ENCODE results near the gene GFRA1. TPM values are rescaled to one million over a fixed set of nuclear protein-coding genes. Genes with fewer than 3 reads are reported as not detected.

Gene GFRA1
- polyA plus RNA-seq, 3 donors, result not detected

- Mint-ChIP-seq H3K9me3 (peaks cover 0 to 5% (median 1%) of the 10 kb centered on the region in 7 donors), H3K27me3 (ENCODE audit: low read depth in 3 of 3) (peaks cover 0 to 3% (median 2%) of the 10 kb centered on the region in 3 donors), H3K36me3 (no peaks in the 10 kb centered on the region), H3K4me1 (no peaks in the 10 kb centered on the region), H3K27ac (no peak overlapping the region), H3K4me3 (no peak overlapping the region)
- 80% methylated on average over 1 of the region's 8 CpGs for WGBS (ENCODE audit: insufficient coverage)
- intact Hi-C loops (cut with micrococcal nuclease), result no loop called here
- Histone ChIP-seq H3K9ac (ENCODE audit: insufficient read depth, low read length, poor library complexity, severe bottlenecking) (no peak overlapping the region), H4K20me1 (ENCODE audit: insufficient read depth, low read length) (no peaks in the 10 kb centered on the region), H3K36me3 (replicated peaks in 1 of 2; ENCODE audit: control insufficient read depth in 1 of 2, insufficient read depth in 2 of 2, low read length in 2 of 2) (no peaks in the 10 kb centered on the region), H3K27me3 (ENCODE audit: control insufficient read depth in 2 of 2, insufficient read depth in 2 of 2, low read length in 2 of 2) (no peaks in the 10 kb centered on the region), H3K4me2 (replicated peaks; ENCODE audit: extremely low read depth, low read length, poor library complexity, severe bottlenecking) (no peak overlapping the region), H3K79me2 (ENCODE audit: insufficient read depth, low read length) (no peaks in the 10 kb centered on the region), H3K9me3 (replicated peaks in 1 of 2; ENCODE audit: control insufficient read depth in 1 of 2, insufficient read depth in 1 of 2, low read length in 2 of 2) (no peaks in the 10 kb centered on the region), H3K27ac (ENCODE audit: low read depth in 1 of 2, low read length in 2 of 2) (no peak overlapping the region), H3K4me1 (ENCODE audit: control insufficient read depth in 1 of 2, insufficient read depth in 2 of 2, low read length in 2 of 2) (no peaks in the 10 kb centered on the region), H2AFZ (ENCODE audit: insufficient read depth, low read depth, low read length, poor library complexity, severe bottlenecking) (no peak overlapping the region), H3K4me3 (replicated peaks in 1 of 3; ENCODE audit: low read depth in 2 of 3, low read length in 3 of 3) (no peak overlapping the region)
- DNase-seq, result no peak
- no peak for TF ChIP-seq CTCF (IDR thresholded peaks at IDR 0.05)
Observed at GRCh38 chr10:116083226-116083762, 189.7 kb downstream of the GFRA1 start.

- Histone ChIP-seq H4K20me1 (ENCODE audit: insufficient read depth, low read length) (no peaks in the 10 kb centered on the region), H3K4me2 (replicated peaks; ENCODE audit: extremely low read depth, low read length, poor library complexity, severe bottlenecking) (no peak overlapping the region), H2AFZ (ENCODE audit: insufficient read depth, low read depth, low read length, poor library complexity, severe bottlenecking) (no peak overlapping the region), H3K9ac (ENCODE audit: insufficient read depth, low read length, poor library complexity, severe bottlenecking) (no peak overlapping the region), H3K27ac (ENCODE audit: low read depth in 1 of 2, low read length in 2 of 2) (no peak overlapping the region), H3K36me3 (replicated peaks in 1 of 2; ENCODE audit: control insufficient read depth in 1 of 2, insufficient read depth in 2 of 2, low read length in 2 of 2) (no peaks in the 10 kb centered on the region), H3K4me3 (replicated peaks in 1 of 3; ENCODE audit: low read depth in 2 of 3, low read length in 3 of 3) (no peak overlapping the region), H3K4me1 (ENCODE audit: control insufficient read depth in 1 of 2, insufficient read depth in 2 of 2, low read length in 2 of 2) (no peaks in the 10 kb centered on the region), H3K79me2 (ENCODE audit: insufficient read depth, low read length) (no peaks in the 10 kb centered on the region), H3K27me3 (ENCODE audit: control insufficient read depth in 2 of 2, insufficient read depth in 2 of 2, low read length in 2 of 2) (no peaks in the 10 kb centered on the region), H3K9me3 (replicated peaks in 1 of 2; ENCODE audit: control insufficient read depth in 1 of 2, insufficient read depth in 1 of 2, low read length in 2 of 2) (no peaks in the 10 kb centered on the region)
- no peaks in the 10 kb centered on the region for H3K4me1 Mint-ChIP-seq
- H3K27me3 Mint-ChIP-seq (ENCODE audit: low read depth in 3 of 3), result peaks cover 0 to 3% (median 2%) of the 10 kb centered on the region in 3 donors
- H3K27ac Mint-ChIP-seq, result no peak overlapping the region
- H3K9me3 Mint-ChIP-seq, result peaks cover 0 to 4% (median 1%) of the 10 kb centered on the region in 7 donors
- WGBS (ENCODE audit: insufficient coverage), result no CpG with 5 or more reads among the region's 3 CpGs
- intact Hi-C loops (cut with micrococcal nuclease), result no loop called here
- no peak overlapping the region for H3K4me3 Mint-ChIP-seq
- H3K36me3 Mint-ChIP-seq, result no peaks in the 10 kb centered on the region
- no peak for DNase-seq
- no peak for TF ChIP-seq CTCF (IDR thresholded peaks at IDR 0.05)
Observed at GRCh38 chr10:116082762-116083161, 190.2 kb downstream of the GFRA1 start.

Measured in CD14-positive monocyte (primary cell).